Naive thymus-derived CD4-positive, alpha-beta T cell (primary cell): ENCODE data around the gene C2CD4C. TPM values are rescaled to one million over a fixed set of nuclear protein-coding genes. Genes with fewer than 3 reads are reported as not detected.

Experiments
- ATAC-seq: fragments of 150-1000 bp; cut with Tn5 transposase; 2 replicates; pipeline ENCODE4 v1.10.0; 2021; ENCODE audit warnings: mild to moderate bottlenecking, moderate library complexity
- CTCF ChIA-PET: fragments of 350-600 bp; sonication (Branson Sonifier 250); formaldehyde crosslinking; loops from one replicate; lab custom pipeline; 2021; ENCODE audit warnings: antibody characterized with exemption; lab: Charles Lee
- POLR2A ChIA-PET: fragments of 350-600 bp; sonication (Branson Sonifier 250); formaldehyde crosslinking; loops from one replicate; lab custom pipeline; 2021; ENCODE audit warnings: antibody characterized with exemption, inconsistent platforms; lab: Charles Lee
- DNase-seq, 9 donors: peaks; one replicate each; pipeline versions ENCODE4 v3.0.0 to v3.0.0-alpha.2; 2020 to 2022; ENCODE audit warnings: mixed read lengths in 1 of 9
- H3K27ac ChIP-seq: one replicate; pipeline ENCODE4 v1.7.0; 2013; ENCODE audit warnings: mild to moderate bottlenecking, low read depth, low read length, moderate library complexity
- H3K27me3 ChIP-seq, 2 donors: one replicate each; pipeline ENCODE4 v1.7.0; 2013; ENCODE audit warnings: low read length in 2 of 2, mild to moderate bottlenecking in 2 of 2, moderate library complexity in 2 of 2; ENCODE audit not compliant: control insufficient read depth in 2 of 2, insufficient read depth in 2 of 2
- H3K36me3 ChIP-seq, 3 experiments: 1 replicate in 2 of 3; 2 replicates in 1 of 3; pipeline ENCODE4 v1.7.0; 2013; ENCODE audit warnings: low read length in 3 of 3, mild to moderate bottlenecking in 3 of 3, moderate library complexity in 1 of 3; ENCODE audit not compliant: insufficient read depth in 3 of 3, control insufficient read depth in 2 of 3
- H3K4me1 ChIP-seq, 2 donors: one replicate each; pipeline ENCODE4 v1.7.0; 2013; ENCODE audit warnings: low read length in 2 of 2, mild to moderate bottlenecking in 2 of 2, moderate library complexity in 1 of 2; ENCODE audit not compliant: control insufficient read depth in 2 of 2, insufficient read depth in 2 of 2
- H3K4me3 ChIP-seq: 2 replicates; pipeline ENCODE4 v1.7.0; 2013; ENCODE audit warnings: mild to moderate bottlenecking, low read length
- H3K9me3 ChIP-seq, 3 experiments: 1 replicate in 2 of 3; 2 replicates in 1 of 3; pipeline ENCODE4 v1.7.0; 2013; ENCODE audit warnings: low read length in 3 of 3; ENCODE audit not compliant: control insufficient read depth in 2 of 3
- H3K27ac Mint-ChIP-seq, 9 donors: one replicate each; pipeline ENCODE4 v1.8.0; 2020 to 2022; ENCODE audit warnings: mixed read lengths in 9 of 9, mild to moderate bottlenecking in 8 of 9, moderate library complexity in 5 of 9, inconsistent platforms in 2 of 9
- H3K27me3 Mint-ChIP-seq, 5 donors: one replicate each; pipeline ENCODE4 v1.8.0; 2021 to 2022; ENCODE audit warnings: mixed read lengths in 5 of 5, mild to moderate bottlenecking in 1 of 5
- H3K36me3 Mint-ChIP-seq, 5 donors: one replicate each; pipeline ENCODE4 v1.8.0; 2020 to 2022; ENCODE audit warnings: mixed read lengths in 5 of 5, mild to moderate bottlenecking in 3 of 5, inconsistent platforms in 1 of 5
- H3K4me1 Mint-ChIP-seq, 7 donors: one replicate each; pipeline ENCODE4 v1.8.0; 2020 to 2022; ENCODE audit warnings: mixed read lengths in 7 of 7, mild to moderate bottlenecking in 3 of 7, inconsistent platforms in 1 of 7
- H3K4me3 Mint-ChIP-seq, 10 donors: one replicate each; pipeline ENCODE4 v1.8.0; 2020 to 2022; ENCODE audit warnings: mild to moderate bottlenecking in 10 of 10, mixed read lengths in 10 of 10, moderate library complexity in 6 of 10, inconsistent platforms in 2 of 10
- H3K9me3 Mint-ChIP-seq, 11 donors: one replicate each; pipeline ENCODE4 v1.8.0; 2020 to 2022; ENCODE audit warnings: mixed read lengths in 11 of 11, mild to moderate bottlenecking in 4 of 11, inconsistent platforms in 1 of 11, moderate library complexity in 1 of 11
- intact Hi-C, 2 donors: fragments of 100-400 bp; cut with micrococcal nuclease; formaldehyde crosslinking; loops; one replicate each; pipeline ENCODE4 v1.15.1; 2023
- polyA plus RNA-seq, 2 donors: library from polyadenylated mRNA; unstranded; fragments of 300-500 nt; fragmentation: Illumina TruSeq; gene quantifications; one replicate each; pipeline ENCODE4 v1.2.3, GENCODE V29; 2021
- total RNA-seq, 6 experiments: library from RNA in 5 of 6; stranded (reverse) in 5 of 6; gene quantifications; 1 replicate in 5 of 6; 2 replicates in 1 of 6; pipeline ENCODE4 v1.2.3 and lab custom pipeline; 2021 to 2026

C2CD4C gene
- total and polyA plus RNA-seq, 7 experiments from 2014 or later, result not detected

- H3K4me3 ChIP-seq, result no peak overlapping the region
- no peaks in the 10 kb centered on the region for H3K4me1 ChIP-seq
- H3K27ac Mint-ChIP-seq, result no peak overlapping the region
- H3K36me3 Mint-ChIP-seq, result no peaks in the 10 kb centered on the region
- no peaks in the 10 kb centered on the region for H3K4me1 Mint-ChIP-seq
- H3K27me3 Mint-ChIP-seq, result peaks cover 5 to 60% (median 43%) of the 10 kb centered on the region in 5 donors
- H3K9me3 ChIP-seq, result no peaks in the 10 kb centered on the region
- ChIA-PET CTCF (interaction anchor here (0.5 to 0.7 kb wide), 2 partner anchors 11 to 139 kb away, joined by 3 to 4 read pairs; no protein-coding TSS in a partner anchor), POLR2A (no interaction called here)
- peaks cover 0 to 1% (median 0%) of the 10 kb centered on the region in 11 donors for H3K9me3 Mint-ChIP-seq
- ATAC-seq (no peak), DNase-seq (no peak)
- H3K27me3 ChIP-seq, result no peaks in the 10 kb centered on the region
- no peak overlapping the region for H3K27ac ChIP-seq
- intact Hi-C loops, result no loop called here
- no peaks in the 10 kb centered on the region for H3K36me3 ChIP-seq
- no peak overlapping the region for H3K4me3 Mint-ChIP-seq
Observed at GRCh38 chr19:369256-369655, 39.7 kb downstream of the C2CD4C start.

GRCh38 chr19:368630-369024, 40.3 kb downstream of the C2CD4C start:
- intact Hi-C loops, result no loop called here

GRCh38 chr19:367963-368629, 40.9 kb downstream of the C2CD4C start:
- H3K27ac Mint-ChIP-seq, result no peak overlapping the region
- H3K36me3 Mint-ChIP-seq, result no peaks in the 10 kb centered on the region
- no peaks in the 10 kb centered on the region for H3K27me3 ChIP-seq
- ATAC-seq, result no peak
- intact Hi-C loops, result no loop called here
- no peaks in the 10 kb centered on the region for H3K4me1 ChIP-seq
- CTCF ChIA-PET, result no interaction called here
- no peak for DNase-seq
- POLR2A ChIA-PET, result no interaction called here
- H3K4me1 Mint-ChIP-seq, result no peaks in the 10 kb centered on the region
- H3K36me3 ChIP-seq, result no peaks in the 10 kb centered on the region
- H3K27ac ChIP-seq, result no peak overlapping the region
- no peak overlapping the region for H3K4me3 ChIP-seq
- H3K4me3 Mint-ChIP-seq, result no peak overlapping the region
- H3K27me3 Mint-ChIP-seq, result peaks cover 5 to 53% (median 43%) of the 10 kb centered on the region in 5 donors
- H3K9me3 ChIP-seq, result no peaks in the 10 kb centered on the region
- H3K9me3 Mint-ChIP-seq, result peaks cover 0 to 1% (median 0%) of the 10 kb centered on the region in 11 donors

More at GRCh38 chr19:368630-369024, 40.3 kb downstream of the C2CD4C start:
- Histone ChIP-seq H3K27ac (no peak overlapping the region), H3K4me3 (no peak overlapping the region), H3K27me3 (no peaks in the 10 kb centered on the region), H3K36me3 (no peaks in the 10 kb centered on the region), H3K9me3 (no peaks in the 10 kb centered on the region), H3K4me1 (no peaks in the 10 kb centered on the region)
- no peaks in the 10 kb centered on the region for H3K36me3 Mint-ChIP-seq
- H3K4me3 Mint-ChIP-seq, result no peak overlapping the region
- DNase-seq (no peak), ATAC-seq (no peak)
- H3K9me3 Mint-ChIP-seq, result peaks cover 0 to 1% (median 0%) of the 10 kb centered on the region in 11 donors
- H3K4me1 Mint-ChIP-seq, result no peaks in the 10 kb centered on the region
- ChIA-PET POLR2A (no interaction called here), CTCF (interaction anchor here (0.5 kb wide), 1 partner anchor 10 kb away, joined by 3 read pairs; no protein-coding TSS in a partner anchor)
- H3K27me3 Mint-ChIP-seq, result peaks cover 5 to 59% (median 43%) of the 10 kb centered on the region in 5 donors
- no peak overlapping the region for H3K27ac Mint-ChIP-seq

GRCh38 chr19:367561-367960, 41.4 kb downstream of the C2CD4C start:
- no peak overlapping the region for H3K27ac Mint-ChIP-seq

GRCh38 chr19:366951-367350, 42.0 kb downstream of the C2CD4C start:
- H3K36me3 ChIP-seq, result no peaks in the 10 kb centered on the region
- peaks cover 5 to 53% (median 38%) of the 10 kb centered on the region in 5 donors for H3K27me3 Mint-ChIP-seq

More at GRCh38 chr19:367561-367960, 41.4 kb downstream of the C2CD4C start:
- no peak overlapping the region for H3K4me3 Mint-ChIP-seq
- Histone ChIP-seq H3K9me3 (no peaks in the 10 kb centered on the region), H3K27ac (no peak overlapping the region), H3K27me3 (no peaks in the 10 kb centered on the region), H3K36me3 (no peaks in the 10 kb centered on the region), H3K4me3 (no peak overlapping the region), H3K4me1 (no peaks in the 10 kb centered on the region)
- peaks cover 0 to 1% (median 0%) of the 10 kb centered on the region in 11 donors for H3K9me3 Mint-ChIP-seq
- CTCF ChIA-PET, result no interaction called here
- H3K4me1 Mint-ChIP-seq, result no peaks in the 10 kb centered on the region
- DNase-seq, result no peak
- POLR2A ChIA-PET, result no interaction called here
- H3K36me3 Mint-ChIP-seq, result no peaks in the 10 kb centered on the region
- H3K27me3 Mint-ChIP-seq, result peaks cover 5 to 53% (median 43%) of the 10 kb centered on the region in 5 donors
- intact Hi-C loops, result no loop called here
- no peak for ATAC-seq

GRCh38 chr19:366205-366783, 42.7 kb downstream of the C2CD4C start:
- H3K4me1 Mint-ChIP-seq, result no peaks in the 10 kb centered on the region

More at GRCh38 chr19:366951-367350, 42.0 kb downstream of the C2CD4C start:
- no peaks in the 10 kb centered on the region for H3K27me3 ChIP-seq
- Mint-ChIP-seq H3K9me3 (peaks cover 0 to 1% (median 0%) of the 10 kb centered on the region in 11 donors), H3K27ac (no peak overlapping the region), H3K36me3 (no peaks in the 10 kb centered on the region), H3K4me1 (no peaks in the 10 kb centered on the region), H3K4me3 (no peak overlapping the region)
- DNase-seq (no peak), ATAC-seq (no peak)
- no peak overlapping the region for H3K27ac ChIP-seq
- H3K4me3 ChIP-seq, result no peak overlapping the region
- no peaks in the 10 kb centered on the region for H3K9me3 ChIP-seq
- intact Hi-C loops, result no loop called here
- ChIA-PET POLR2A (no interaction called here), CTCF (no interaction called here)
- no peaks in the 10 kb centered on the region for H3K4me1 ChIP-seq

More at GRCh38 chr19:366205-366783, 42.7 kb downstream of the C2CD4C start:
- Histone ChIP-seq H3K9me3 (no peaks in the 10 kb centered on the region), H3K4me3 (no peak overlapping the region), H3K36me3 (no peaks in the 10 kb centered on the region), H3K27ac (no peak overlapping the region), H3K4me1 (no peaks in the 10 kb centered on the region), H3K27me3 (no peaks in the 10 kb centered on the region)
- intact Hi-C loops, result no loop called here
- ChIA-PET POLR2A (interaction anchor here (0.5 kb wide), 1 partner anchor 265 kb away, joined by 3 read pairs; no protein-coding TSS in a partner anchor), CTCF (no interaction called here)
- DNase-seq (no peak), ATAC-seq (no peak)
- Mint-ChIP-seq H3K4me3 (no peak overlapping the region), H3K27me3 (peaks cover 3 to 48% (median 32%) of the 10 kb centered on the region in 5 donors), H3K36me3 (no peaks in the 10 kb centered on the region), H3K27ac (no peak overlapping the region), H3K9me3 (peaks cover 0 to 1% (median 0%) of the 10 kb centered on the region in 11 donors)
